MCF 10A (cell line): ENCODE results near the gene CAMK2G. TPM values are rescaled to one million over a fixed set of nuclear protein-coding genes. Genes with fewer than 3 reads are reported as not detected.
"Not testable (repeated sequence)": the region's sequence is repeated elsewhere in the genome, so short reads cannot be mapped to it uniquely, and the experiment has no call there.

Experiments
- BruUV-seq: library from RNA; stranded (reverse); fragments of 400-500 nt; replicated peaks from 2 replicates; lab custom pipeline; 2021; lab: Mats Ljungman, UMichigan
- CTCF ChIA-PET: fragments of 300-600 bp; sonication (Branson Sonifier 250); formaldehyde crosslinking; extraction: SDS; loops from one replicate; lab custom pipeline; 2021; ENCODE audit warnings: antibody characterized with exemption, inconsistent platforms; lab: Yijun Ruan, JAX
- POLR2A ChIA-PET: fragments of 300-600, 350-650 bp; sonication (Branson Sonifier 250); formaldehyde crosslinking; extraction: SDS; loops from one replicate; lab custom pipeline; 2020; ENCODE audit warnings: antibody characterized with exemption, inconsistent platforms; lab: Yijun Ruan, JAX
- DNase-seq: peaks from one replicate; pipeline ENCODE4 v3.0.0-alpha.2; 2018; ENCODE audit not compliant: unreplicated experiment
- H3K27ac Mint-ChIP-seq: one replicate; pipeline ENCODE4 v1.8.0; 2022; ENCODE audit warnings: mild to moderate bottlenecking, low read depth, mixed read lengths; ENCODE audit not compliant: unreplicated experiment
- H3K27me3 Mint-ChIP-seq: one replicate; pipeline ENCODE4 v1.8.0; 2022; ENCODE audit warnings: mixed read lengths; ENCODE audit not compliant: insufficient read depth, unreplicated experiment
- H3K36me3 Mint-ChIP-seq: one replicate; pipeline ENCODE4 v1.8.0; 2022; ENCODE audit warnings: mild to moderate bottlenecking, moderate library complexity, mixed read lengths; ENCODE audit not compliant: insufficient read depth, unreplicated experiment
- H3K4me1 Mint-ChIP-seq: one replicate; pipeline ENCODE4 v1.8.0; 2022; ENCODE audit warnings: mixed read lengths; ENCODE audit not compliant: insufficient read depth, unreplicated experiment
- H3K4me3 Mint-ChIP-seq: one replicate; pipeline ENCODE4 v1.8.0; 2022; ENCODE audit warnings: mild to moderate bottlenecking, moderate library complexity, mixed read lengths; ENCODE audit not compliant: unreplicated experiment
- H3K9me3 Mint-ChIP-seq: one replicate; pipeline ENCODE4 v1.8.0; 2022; ENCODE audit warnings: mixed read lengths; ENCODE audit not compliant: unreplicated experiment
- CTCF ChIP-seq: fragments of 200-600 bp; IDR thresholded peaks from one replicate; pipeline ENCODE4 v1.8.0; 2022; ENCODE audit warnings: antibody characterized with exemption, mild to moderate bottlenecking; ENCODE audit not compliant: unreplicated experiment
- intact Hi-C: fragments of 100-400 bp; cut with micrococcal nuclease; formaldehyde crosslinking; loops from 2 replicates; pipeline ENCODE4 v1.14.1; 2022
- total RNA-seq: library from RNA; stranded (reverse); gene quantifications from 2 replicates; pipeline ENCODE4 v1.2.3, GENCODE V29; 2022

The CAMK2G gene
- total RNA-seq, 1 experiment from 2014 or later, result 10.9 TPM

GRCh38 chr10:73798927-73799560 is 75.3 kb downstream of the CAMK2G start:
- intact Hi-C loops, result no loop called here
- no peak overlapping the region for H3K27ac Mint-ChIP-seq
- ChIA-PET POLR2A (interaction anchor here (0.9 to 2.5 kb wide), 4 partner anchors 11 to 27 kb away, joined by 3 to 7 read pairs (median 6); a partner anchor contains a TSS), CTCF (no interaction called here)
- DNase-seq, result no peak
- H3K9me3 Mint-ChIP-seq, result no peaks in the 10 kb centered on the region
- no peaks in the 10 kb centered on the region for H3K4me1 Mint-ChIP-seq
- no peaks in the 10 kb centered on the region for H3K27me3 Mint-ChIP-seq
- no TSS peak for BruUV-seq
- H3K36me3 Mint-ChIP-seq, result peaks cover 87% of the 10 kb centered on the region
- no peak for TF ChIP-seq CTCF
- no peak overlapping the region for H3K4me3 Mint-ChIP-seq

GRCh38 chr10:73798087-73798486 is 76.3 kb downstream of the CAMK2G start:
- H3K4me1 Mint-ChIP-seq, result no peaks in the 10 kb centered on the region
- no peaks in the 10 kb centered on the region for H3K27me3 Mint-ChIP-seq
- H3K27ac Mint-ChIP-seq, result no peak overlapping the region
- intact Hi-C loops, result no loop called here
- ChIA-PET POLR2A (interaction anchor here (2.5 kb wide), 1 partner anchor 12 kb away, joined by 7 read pairs; no protein-coding TSS in a partner anchor), CTCF (no interaction called here)
- peaks cover 87% of the 10 kb centered on the region for H3K36me3 Mint-ChIP-seq
- TSS peak; percentile 7 for BruUV-seq
- no peak overlapping the region for H3K4me3 Mint-ChIP-seq
- no peaks in the 10 kb centered on the region for H3K9me3 Mint-ChIP-seq
- DNase-seq, result no peak
- no peak for TF ChIP-seq CTCF

GRCh38 chr10:73797324-73798025 is 76.9 kb downstream of the CAMK2G start:
- no peaks in the 10 kb centered on the region for H3K9me3 Mint-ChIP-seq
- no peaks in the 10 kb centered on the region for H3K27me3 Mint-ChIP-seq
- ChIA-PET CTCF (no interaction called here), POLR2A (interaction anchor here (2.5 kb wide), 1 partner anchor 11 kb away, joined by 7 read pairs; no protein-coding TSS in a partner anchor)
- no peak for DNase-seq
- no TSS peak for BruUV-seq
- no peaks in the 10 kb centered on the region for H3K4me1 Mint-ChIP-seq
- H3K4me3 Mint-ChIP-seq, result no peak overlapping the region
- intact Hi-C loops, result no loop called here
- no peak for TF ChIP-seq CTCF
- peaks cover 87% of the 10 kb centered on the region for H3K36me3 Mint-ChIP-seq
- no peak overlapping the region for H3K27ac Mint-ChIP-seq

GRCh38 chr10:73796766-73797165 is 77.6 kb downstream of the CAMK2G start:
- POLR2A ChIA-PET, result interaction anchor here (2.3 to 2.5 kb wide), 2 partner anchors 9 to 10 kb away, joined by 4 to 7 read pairs; no protein-coding TSS in a partner anchor
- H3K36me3 Mint-ChIP-seq, result peaks cover 85% of the 10 kb centered on the region
- BruUV-seq, result no TSS peak

GRCh38 chr10:73796035-73796434 is 78.3 kb downstream of the CAMK2G start:
- CTCF ChIA-PET, result interaction anchor here (1.5 kb wide), 1 partner anchor 84 kb away, joined by 3 read pairs; no protein-coding TSS in a partner anchor
- intact Hi-C loops, H3K27me3 Mint-ChIP-seq, DNase-seq, H3K27ac Mint-ChIP-seq, H3K4me3 Mint-ChIP-seq, H3K9me3 Mint-ChIP-seq, H3K4me1 Mint-ChIP-seq, BruUV-seq: not testable (repeated sequence)
- H3K36me3 Mint-ChIP-seq, result peaks cover 88% of the 10 kb centered on the region
- POLR2A ChIA-PET, result interaction anchor here (0.7 to 2.3 kb wide), 3 partner anchors 10 to 14 kb away, joined by 3 to 4 read pairs (median 4); no protein-coding TSS in a partner anchor

More at GRCh38 chr10:73796766-73797165, 77.6 kb downstream of the CAMK2G start:
- no peak for DNase-seq
- CTCF ChIA-PET, result no interaction called here
- no peak overlapping the region for H3K4me3 Mint-ChIP-seq
- no peak for TF ChIP-seq CTCF
- no peaks in the 10 kb centered on the region for H3K9me3 Mint-ChIP-seq
- intact Hi-C loops, result no loop called here
- H3K27ac Mint-ChIP-seq, result no peak overlapping the region
- no peaks in the 10 kb centered on the region for H3K4me1 Mint-ChIP-seq
- no peaks in the 10 kb centered on the region for H3K27me3 Mint-ChIP-seq

GRCh38 chr10:73795491-73795890 is 78.9 kb downstream of the CAMK2G start:
- intact Hi-C loops, BruUV-seq, H3K27me3 Mint-ChIP-seq, H3K4me1 Mint-ChIP-seq, DNase-seq, H3K4me3 Mint-ChIP-seq, H3K9me3 Mint-ChIP-seq: not testable (repeated sequence)
- ChIA-PET POLR2A (interaction anchor here (0.6 to 2.3 kb wide), 4 partner anchors 9 to 15 kb away, joined by 3 to 4 read pairs (median 4); no protein-coding TSS in a partner anchor), CTCF (interaction anchor here (0.8 to 1.5 kb wide), 2 partner anchors 62 to 85 kb away, joined by 3 read pairs; no protein-coding TSS in a partner anchor)
- peak overlapping the region; percentile 31 for H3K27ac Mint-ChIP-seq
- peaks cover 88% of the 10 kb centered on the region for H3K36me3 Mint-ChIP-seq
